AG04450 (cell line): ENCODE data around the gene CERK. TPM values are rescaled to one million over a fixed set of nuclear protein-coding genes. Genes with fewer than 3 reads are reported as not detected.

Source experiments
- CTCF ChIA-PET: fragments of 300-600, 350-600 bp; formaldehyde crosslinking; extraction: SDS; loops from one replicate; lab custom pipeline; 2022; ENCODE audit warnings: antibody characterized with exemption, inconsistent platforms; lab: Charles Lee
- POLR2A ChIA-PET: fragments of 350-600 bp; formaldehyde crosslinking; extraction: SDS; loops from one replicate; lab custom pipeline; 2021; ENCODE audit warnings: antibody characterized with exemption, inconsistent platforms; lab: Yijun Ruan, JAX
- DNase-seq: peaks from one replicate; pipeline ENCODE4 v3.0.0-alpha.2; 2011; ENCODE audit warnings: low read depth, low spot score
- H3K27ac ChIP-seq: one replicate; pipeline ENCODE4 v1.5.1; 2012; ENCODE audit warnings: low read depth, low read length, control low read depth
- H3K27me3 ChIP-seq: one replicate; pipeline ENCODE4 v1.6.0; 2012; ENCODE audit warnings: low read length; ENCODE audit not compliant: control insufficient read depth, insufficient read depth
- H3K4me3 ChIP-seq: 2 replicates; pipeline ENCODE4 v1.5.1; 2011; ENCODE audit warnings: mild to moderate bottlenecking, low read depth, low read length, control low read depth
- H3K9me3 ChIP-seq: 2 replicates; pipeline ENCODE4 v1.5.1; 2012; ENCODE audit warnings: low read length; ENCODE audit not compliant: control insufficient read depth, insufficient read depth
- polyA plus RNA-seq: library from polyadenylated mRNA; depleted of rRNA; stranded (reverse); fragments of >200 nt; gene quantifications from 2 replicates; pipeline ENCODE4 v1.2.3, GENCODE V29; 2011
- TF ChIP-seq, protein P1 (sequence below): IDR thresholded peaks from 2 replicates; pipeline ENCODE4 v1.5.1; 2011; ENCODE audit warnings: low read depth, low read length, control low read depth, inconsistent platforms

The CERK gene
- polyA plus RNA-seq, 1 experiment, result 29.0 TPM

DNA sequence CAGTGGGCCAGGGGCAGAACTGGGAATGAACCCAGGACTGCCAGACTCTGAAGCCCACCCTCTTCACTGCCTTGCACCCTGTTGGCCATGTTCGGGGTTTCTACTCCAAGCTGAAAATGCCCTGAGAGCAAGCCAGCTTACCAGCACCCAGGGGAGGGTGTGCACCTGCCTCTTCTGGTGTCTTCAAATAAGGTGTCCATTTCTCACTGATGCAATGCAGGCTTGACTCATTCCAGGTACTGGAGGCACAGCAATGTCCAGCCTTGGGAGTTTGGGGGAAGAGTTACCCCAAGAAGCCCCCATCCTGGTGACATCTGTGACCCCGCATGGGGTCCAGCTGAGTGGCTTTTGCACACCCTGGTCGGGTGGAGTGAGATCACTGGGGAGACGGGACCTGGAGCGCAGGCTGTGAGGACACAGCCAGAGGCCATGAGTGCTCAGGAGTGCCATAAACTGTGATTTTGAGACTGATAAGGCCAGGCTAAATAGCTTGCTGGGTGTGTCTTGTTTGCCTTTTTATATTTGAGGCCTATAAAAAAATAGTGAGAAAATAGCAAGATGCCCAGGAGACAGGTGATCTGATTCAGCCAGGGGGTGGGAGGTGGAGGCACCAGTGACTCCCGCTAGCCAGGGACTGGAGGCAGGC, 4.6 kb upstream of the CERK start:
- no peak for DNase-seq
- ChIA-PET CTCF (interaction anchor here (0.6 kb wide), 1 partner anchor 121 kb away, joined by 5 read pairs; no protein-coding TSS in a partner anchor), POLR2A (no interaction called here)
- TF ChIP-seq, protein P1, sequence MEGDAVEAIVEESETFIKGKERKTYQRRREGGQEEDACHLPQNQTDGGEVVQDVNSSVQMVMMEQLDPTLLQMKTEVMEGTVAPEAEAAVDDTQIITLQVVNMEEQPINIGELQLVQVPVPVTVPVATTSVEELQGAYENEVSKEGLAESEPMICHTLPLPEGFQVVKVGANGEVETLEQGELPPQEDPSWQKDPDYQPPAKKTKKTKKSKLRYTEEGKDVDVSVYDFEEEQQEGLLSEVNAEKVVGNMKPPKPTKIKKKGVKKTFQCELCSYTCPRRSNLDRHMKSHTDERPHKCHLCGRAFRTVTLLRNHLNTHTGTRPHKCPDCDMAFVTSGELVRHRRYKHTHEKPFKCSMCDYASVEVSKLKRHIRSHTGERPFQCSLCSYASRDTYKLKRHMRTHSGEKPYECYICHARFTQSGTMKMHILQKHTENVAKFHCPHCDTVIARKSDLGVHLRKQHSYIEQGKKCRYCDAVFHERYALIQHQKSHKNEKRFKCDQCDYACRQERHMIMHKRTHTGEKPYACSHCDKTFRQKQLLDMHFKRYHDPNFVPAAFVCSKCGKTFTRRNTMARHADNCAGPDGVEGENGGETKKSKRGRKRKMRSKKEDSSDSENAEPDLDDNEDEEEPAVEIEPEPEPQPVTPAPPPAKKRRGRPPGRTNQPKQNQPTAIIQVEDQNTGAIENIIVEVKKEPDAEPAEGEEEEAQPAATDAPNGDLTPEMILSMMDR, result no peak
- H3K27me3 ChIP-seq, result peaks cover 2% of the 10 kb centered on the region
- no peak overlapping the region for H3K27ac ChIP-seq
- peaks cover 4% of the 10 kb centered on the region for H3K9me3 ChIP-seq
- H3K4me3 ChIP-seq, result no peak overlapping the region

DNA sequence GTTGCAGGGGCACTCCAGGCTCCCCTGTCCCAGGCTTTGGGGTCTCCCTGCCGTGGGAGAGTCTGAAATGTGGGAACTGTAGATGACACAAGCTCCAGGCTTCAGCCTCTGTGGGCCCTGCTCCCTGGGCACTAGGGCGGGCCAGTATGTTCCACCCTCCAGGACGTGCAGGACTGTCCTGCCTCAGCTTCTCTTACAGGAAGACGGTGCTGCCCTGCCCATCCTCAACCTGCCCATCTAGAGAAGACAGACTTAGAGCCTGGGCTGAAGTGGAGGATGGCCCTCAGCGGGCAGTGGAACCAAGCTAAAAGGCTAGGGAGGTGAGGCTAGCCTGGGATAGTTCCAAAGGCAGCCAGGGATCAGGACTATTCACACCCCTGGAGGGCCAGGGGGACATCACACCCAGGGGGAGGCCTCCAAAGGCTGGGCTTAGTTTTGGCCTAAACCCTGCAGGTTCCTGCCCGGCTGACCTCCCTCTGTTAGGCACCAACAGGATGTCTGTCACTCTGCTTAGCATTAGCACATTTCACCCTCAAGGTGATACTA, 4.0 kb upstream of the CERK start:
- H3K27ac ChIP-seq, result no peak overlapping the region
- H3K9me3 ChIP-seq, result peaks cover 4% of the 10 kb centered on the region
- DNase-seq, result no peak
- TF ChIP-seq, protein P1, result no peak
- POLR2A ChIA-PET, result no interaction called here
- no peaks in the 10 kb centered on the region for H3K27me3 ChIP-seq
- CTCF ChIA-PET, result no interaction called here
- no peak overlapping the region for H3K4me3 ChIP-seq

DNA sequence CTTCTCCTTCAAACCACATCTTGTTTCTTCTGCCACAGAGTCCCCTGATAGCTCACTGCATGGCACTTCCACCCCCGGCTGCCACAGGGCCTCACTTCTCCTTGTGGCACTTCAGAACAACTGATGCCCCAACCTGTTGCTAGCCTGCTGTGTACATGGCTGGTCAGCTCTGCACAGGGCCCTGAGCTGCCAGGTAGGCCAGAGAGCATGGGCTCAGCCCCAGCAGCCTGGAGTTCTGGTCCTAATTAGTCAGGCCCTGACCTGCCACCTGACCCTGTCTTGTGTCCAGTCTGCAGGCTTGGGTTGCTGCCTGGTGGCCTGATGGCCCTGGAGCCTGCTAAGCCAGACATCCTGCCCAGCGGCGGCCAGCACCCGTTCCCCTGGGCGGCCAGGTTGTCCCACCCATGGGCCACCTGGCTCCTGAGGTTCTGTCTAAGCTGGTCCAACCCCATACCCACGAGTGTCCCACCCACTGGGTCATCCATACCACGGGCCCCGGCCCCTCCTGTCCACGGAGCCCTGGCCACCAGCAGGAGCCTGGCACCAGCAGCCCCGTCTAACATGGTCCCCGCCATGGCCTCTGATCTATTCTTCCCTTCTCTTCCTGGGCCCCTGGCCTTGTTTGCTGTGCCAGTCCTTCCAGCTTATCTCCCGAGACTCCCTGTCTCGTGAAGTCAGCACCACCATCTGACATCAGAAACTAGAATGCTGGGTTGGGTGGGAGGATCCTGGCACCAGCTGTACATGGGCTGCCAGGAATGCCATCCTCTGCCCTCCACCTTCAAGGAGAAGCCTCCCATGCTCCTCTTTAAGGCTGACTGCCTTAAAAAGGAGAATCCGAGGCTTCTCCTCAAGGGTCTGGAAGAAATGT, 3.1 kb upstream of the CERK start:
- TF ChIP-seq, protein P1, result no peak
- H3K27me3 ChIP-seq, result no peaks in the 10 kb centered on the region
- POLR2A ChIA-PET, result no interaction called here
- peaks cover 4% of the 10 kb centered on the region for H3K9me3 ChIP-seq
- no peak overlapping the region for H3K27ac ChIP-seq
- H3K4me3 ChIP-seq, result no peak overlapping the region
- DNase-seq, result no peak
- CTCF ChIA-PET, result no interaction called here

DNA sequence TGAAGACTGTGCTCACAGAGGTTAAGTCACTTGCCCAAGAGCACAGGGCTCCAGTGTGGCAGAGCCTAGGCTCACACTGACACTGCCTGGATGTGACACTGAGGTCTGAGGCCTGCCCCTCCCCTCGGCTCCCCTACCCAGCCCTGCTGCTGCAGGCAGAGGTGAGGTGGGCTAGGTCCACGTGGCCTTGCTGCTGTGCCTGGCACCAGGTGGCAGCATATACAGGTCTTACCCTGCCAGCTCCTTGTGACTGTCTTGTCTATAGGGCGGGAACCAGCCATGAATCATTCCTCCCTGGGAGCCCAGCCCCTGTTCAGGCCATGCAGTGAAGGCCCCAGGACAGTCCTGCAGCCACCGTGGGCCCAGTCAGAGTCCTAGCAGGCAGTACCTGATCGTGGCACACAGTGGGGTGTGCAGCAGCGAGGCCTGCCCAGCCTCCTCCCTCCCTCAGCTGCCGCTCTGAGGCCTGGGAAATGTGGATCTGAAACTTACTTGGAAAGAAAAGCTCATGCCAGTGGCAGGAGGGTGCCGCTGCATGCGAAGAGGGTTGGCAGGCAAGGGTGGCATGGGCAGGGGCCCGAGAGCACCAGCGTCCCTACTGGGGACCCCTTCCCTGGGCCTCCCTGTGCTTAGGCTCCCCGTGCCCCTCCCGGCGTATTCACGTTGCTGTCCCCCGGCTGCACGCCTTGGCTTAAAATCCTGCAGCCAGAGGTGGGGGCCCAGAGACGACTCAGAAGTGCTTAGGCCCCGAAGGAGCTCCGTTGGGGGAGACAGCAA, 1.2 kb upstream of the CERK start:
- DNase-seq, result no peak
- ChIA-PET POLR2A (interaction anchor here (1.1 to 1.3 kb wide), 2 partner anchors 15 to 23 kb away, joined by 5 to 8 read pairs; partner anchors contain the start of gene TBC1D22A), CTCF (interaction anchor here (0.6 to 1.3 kb wide), 3 partner anchors 11 to 20 kb away, joined by 3 to 5 read pairs (median 4); no protein-coding TSS in a partner anchor)
- Histone ChIP-seq H3K27ac (peak overlapping the region; percentile 21), H3K27me3 (no peaks in the 10 kb centered on the region), H3K4me3 (peak overlapping the region; percentile 76), H3K9me3 (peaks cover 4% of the 10 kb centered on the region)
- TF ChIP-seq, protein P1, result peak; percentile 20
